Brain microvascular endothelial cell (primary cell): ENCODE results near the gene CADPS.

Experiments used
- DNase-seq: peaks from one replicate; pipeline ENCODE4 v3.0.0-alpha.2; 2020
- H3K27ac ChIP-seq: fragments of 250-450 bp; sonication (Bioruptor Pico); 2 replicates; pipeline ENCODE4 v1.5.1; 2020; ENCODE audit warnings: mild to moderate bottlenecking, moderate library complexity
- H3K27me3 ChIP-seq: fragments of 250-450 bp; sonication (Bioruptor Pico); replicated peaks from 2 replicates; pipeline ENCODE4 v1.5.1; 2020; ENCODE audit warnings: mild to moderate bottlenecking
- H3K36me3 ChIP-seq: fragments of 250-450 bp; sonication (Bioruptor Pico); replicated peaks from 2 replicates; pipeline ENCODE4 v1.5.1; 2020; ENCODE audit warnings: mild to moderate bottlenecking
- H3K4me3 ChIP-seq: 2 replicates; pipeline ENCODE4 v1.5.1; 2011; ENCODE audit warnings: low read depth, mild to moderate bottlenecking, control low read depth, low read length, moderate library complexity
- CTCF ChIP-seq: IDR thresholded peaks from 2 replicates; pipeline ENCODE4 v1.5.1; 2011; ENCODE audit warnings: low read depth, mild to moderate bottlenecking, moderate library complexity, low read length, control low read depth, inconsistent platforms; ENCODE audit errors: missing control alignments
- in situ Hi-C: cut with HindIII; loops from 2 replicates; pipeline ENCODE4 v1.10.0; 2017; ENCODE audit warnings: low sequenced_read_pairs, low pct_ligation_motif_present

Gene CADPS

GRCh38 chr3:62774221-62774620 lies 101.0 kb downstream of the CADPS start:
- no peak overlapping the region for H3K27ac ChIP-seq
- no peaks in the 10 kb centered on the region for H3K27me3 ChIP-seq
- no peak for TF ChIP-seq CTCF
- DNase-seq: no peak
- H3K36me3 ChIP-seq: no peaks in the 10 kb centered on the region
- in situ Hi-C loops: no loop called here
- no peak overlapping the region for H3K4me3 ChIP-seq

GRCh38 chr3:62771331-62772072 lies 103.7 kb downstream of the CADPS start:
- Histone ChIP-seq H3K27me3 (no peaks in the 10 kb centered on the region), H3K27ac (no peak overlapping the region), H3K4me3 (no peak overlapping the region), H3K36me3 (no peaks in the 10 kb centered on the region)
- TF ChIP-seq CTCF: no peak
- DNase-seq: no peak
- in situ Hi-C loops: no loop called here

- Histone ChIP-seq H3K36me3 (no peaks in the 10 kb centered on the region), H3K27me3 (no peaks in the 10 kb centered on the region), H3K27ac (no peak overlapping the region), H3K4me3 (no peak overlapping the region)
- in situ Hi-C loops: no loop called here
- TF ChIP-seq CTCF: no peak
- no peak for DNase-seq
These were observed 106.3 kb downstream of the CADPS start for GRCh38 chr3:62768896-62769295.

GRCh38 chr3:62761711-62762110 lies 113.5 kb downstream of the CADPS start:
- Histone ChIP-seq H3K27ac (no peak overlapping the region), H3K27me3 (no peaks in the 10 kb centered on the region), H3K4me3 (no peak overlapping the region), H3K36me3 (no peaks in the 10 kb centered on the region)
- no peak for DNase-seq
- TF ChIP-seq CTCF: no peak
- in situ Hi-C loops: no loop called here

- in situ Hi-C loops: no loop called here
- DNase-seq: no peak
- TF ChIP-seq CTCF: no peak
- H3K4me3 ChIP-seq: no peak overlapping the region
- no peaks in the 10 kb centered on the region for H3K27me3 ChIP-seq
- no peaks in the 10 kb centered on the region for H3K36me3 ChIP-seq
- no peak overlapping the region for H3K27ac ChIP-seq
These were observed 113.9 kb downstream of the CADPS start for GRCh38 chr3:62761311-62761710.
